ENCODE measurements around the gene KCNB1.
"Not testable (repeated sequence)": the region's sequence is repeated elsewhere in the genome, so short reads cannot be mapped to it uniquely, and the experiment has no call there.

KCNB1 gene

DNA sequence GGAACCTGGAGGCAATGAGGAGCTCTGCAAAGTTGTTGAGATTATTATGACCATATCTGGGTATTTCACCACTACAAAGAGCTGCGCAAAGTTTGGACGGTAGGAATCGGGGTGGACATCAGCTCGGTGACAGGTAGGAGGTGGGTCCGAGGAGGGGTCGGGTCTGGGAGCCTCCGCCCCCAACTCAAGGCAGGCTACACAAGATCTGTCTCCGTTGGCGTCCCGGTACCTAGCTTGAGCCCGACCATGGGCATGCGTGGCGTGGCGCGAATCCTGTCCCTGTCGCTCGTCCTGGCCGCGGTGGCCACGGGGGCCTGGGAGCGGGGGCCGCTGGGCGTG is 164.4 kb downstream of the KCNB1 start:
- DNase-seq: no peak

DNA sequence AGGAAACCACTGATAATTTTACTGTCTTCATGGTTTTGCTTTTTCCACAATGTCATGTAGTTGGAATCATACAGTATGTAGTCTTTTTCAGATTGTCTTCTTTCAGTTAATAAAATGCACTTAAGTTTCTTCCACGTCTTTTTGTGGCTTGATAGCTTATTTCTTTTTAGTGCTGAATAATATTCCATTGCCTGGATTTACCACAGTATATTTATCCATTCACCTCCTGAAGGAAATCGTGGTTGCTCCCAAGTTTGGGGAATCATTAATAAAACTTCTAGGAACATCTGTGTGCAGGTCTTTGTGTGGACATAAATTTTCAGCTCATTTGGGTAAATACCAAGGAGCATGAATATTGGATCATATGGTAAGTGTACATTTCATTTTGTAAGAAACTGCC is 165.8 kb downstream of the KCNB1 start:
- no peak for DNase-seq

DNA sequence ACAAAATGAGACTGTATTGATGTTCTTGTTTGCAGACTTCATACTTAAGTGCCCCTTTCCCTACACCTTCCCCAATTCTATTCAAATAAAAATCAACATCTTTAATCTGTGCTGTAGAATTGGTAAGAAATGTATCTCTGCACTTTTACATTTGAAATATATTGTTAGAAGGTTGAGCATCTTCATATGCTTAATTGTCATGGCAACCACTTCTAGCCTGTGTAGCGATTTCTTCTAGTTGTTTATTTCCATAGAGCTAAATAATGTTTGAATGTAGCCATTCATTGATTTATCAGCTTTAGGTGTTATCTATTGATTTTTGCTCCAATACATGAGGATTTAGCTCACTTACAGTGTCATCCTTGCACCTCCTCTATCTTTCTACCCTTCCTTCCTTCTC is 166.9 kb downstream of the KCNB1 start:
- no peak for DNase-seq

DNA sequence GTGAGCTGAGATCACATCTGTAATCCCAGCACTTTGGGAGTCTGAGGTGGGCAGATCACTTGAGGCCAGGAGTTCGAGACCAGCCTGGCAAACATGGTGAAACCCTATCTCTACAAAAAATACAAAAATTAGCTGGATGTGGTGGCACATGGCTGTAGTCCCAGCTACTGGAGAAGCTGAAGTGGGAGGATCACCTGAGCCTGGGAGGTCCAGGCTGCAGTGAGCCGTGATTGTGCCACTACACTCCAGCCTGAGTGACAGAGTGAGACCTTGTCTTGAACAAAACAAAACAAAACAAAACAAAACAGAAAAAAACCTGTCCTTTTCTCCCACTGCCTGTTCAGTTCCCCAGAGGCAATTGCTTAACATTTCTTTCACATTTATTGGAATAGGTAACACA is 168.4 kb downstream of the KCNB1 start:
- not testable (repeated sequence) for DNase-seq

Measured in fibroblast of skin of abdomen (primary cell).